Skeletal muscle tissue (tissue), 4 donors: ENCODE data around the gene CAPN9. TPM values are rescaled to one million over a fixed set of nuclear protein-coding genes. Genes with fewer than 3 reads are reported as not detected.
A peak's percentile ranks its signal among the peaks of the same experiment; 100 is the strongest.

Source experiments
- H3K27ac ChIP-seq: one replicate; pipeline ENCODE4 v1.7.0; 2013; ENCODE audit warnings: mild to moderate bottlenecking, low read depth, low read length, inconsistent platforms
- H3K27me3 ChIP-seq, 3 donors: one replicate each; pipeline ENCODE4 v1.7.0; 2013; ENCODE audit warnings: low read length in 3 of 3; ENCODE audit not compliant: control insufficient read depth in 3 of 3, insufficient read depth in 3 of 3
- H3K36me3 ChIP-seq, 3 donors: one replicate each; pipeline ENCODE4 v1.7.0; 2013; ENCODE audit warnings: low read length in 3 of 3; ENCODE audit not compliant: control insufficient read depth in 3 of 3, insufficient read depth in 3 of 3
- H3K4me1 ChIP-seq, 3 donors: one replicate each; pipeline ENCODE4 v1.7.0; 2013; ENCODE audit warnings: low read length in 3 of 3, mild to moderate bottlenecking in 3 of 3; ENCODE audit not compliant: control insufficient read depth in 3 of 3, insufficient read depth in 3 of 3
- H3K4me3 ChIP-seq, 3 donors: one replicate each; pipeline ENCODE4 v1.7.0; 2013; ENCODE audit warnings: low read length in 3 of 3
- H3K9ac ChIP-seq, 3 donors: one replicate each; pipeline ENCODE4 v1.7.0; 2013; ENCODE audit warnings: low read length in 3 of 3, mild to moderate bottlenecking in 3 of 3, moderate library complexity in 2 of 3, low read depth in 1 of 3
- H3K9me3 ChIP-seq, 3 donors: one replicate each; pipeline ENCODE4 v1.7.0; 2013; ENCODE audit warnings: low read length in 3 of 3; ENCODE audit not compliant: control insufficient read depth in 3 of 3
- total RNA-seq: library from RNA; depleted of rRNA; stranded (reverse); fragments of >200 nt; gene quantifications from one replicate; pipeline ENCODE4 v1.2.3, GENCODE V29; 2014
- donor health status: Osteomylitis.

The CAPN9 gene
- total RNA-seq, 1 donor from 2014 or later = under 0.01 TPM

GRCh38 chr1:230819976-230820375 lies 72.8 kb downstream of the CAPN9 start:
- Histone ChIP-seq H3K27me3 (no peaks in the 10 kb centered on the region), H3K27ac (no peak overlapping the region), H3K36me3 (no peaks in the 10 kb centered on the region), H3K4me3 (no peak overlapping the region), H3K9ac (no peak overlapping the region), H3K9me3 (no peaks in the 10 kb centered on the region), H3K4me1 (peaks cover 33 to 44% (median 40%) of the 10 kb centered on the region in 3 donors)

- Histone ChIP-seq H3K4me3 (no peak overlapping the region), H3K27ac (no peak overlapping the region), H3K36me3 (no peaks in the 10 kb centered on the region), H3K9me3 (no peaks in the 10 kb centered on the region), H3K27me3 (no peaks in the 10 kb centered on the region), H3K9ac (no peak overlapping the region), H3K4me1 (peaks cover 36 to 47% (median 43%) of the 10 kb centered on the region in 3 donors)
Measured at GRCh38 chr1:230820568-230820967, 73.4 kb downstream of the CAPN9 start.

GRCh38 chr1:230821346-230821745 lies 74.2 kb downstream of the CAPN9 start:
- no peak overlapping the region for H3K27ac ChIP-seq
- H3K4me3 ChIP-seq = no peak overlapping the region
- no peaks in the 10 kb centered on the region for H3K27me3 ChIP-seq
- H3K9ac ChIP-seq = no peak overlapping the region
- peaks cover 43 to 49% (median 48%) of the 10 kb centered on the region in 3 donors for H3K4me1 ChIP-seq
- H3K36me3 ChIP-seq = no peaks in the 10 kb centered on the region
- no peaks in the 10 kb centered on the region for H3K9me3 ChIP-seq

- H3K4me3 ChIP-seq = no peak overlapping the region
- H3K9ac ChIP-seq = no peak overlapping the region
- H3K36me3 ChIP-seq = no peaks in the 10 kb centered on the region
- no peaks in the 10 kb centered on the region for H3K9me3 ChIP-seq
- H3K27me3 ChIP-seq = no peaks in the 10 kb centered on the region
- peak overlapping the region; percentile 18 for H3K27ac ChIP-seq
- peaks cover 49 to 56% (median 56%) of the 10 kb centered on the region in 3 donors for H3K4me1 ChIP-seq
Measured at GRCh38 chr1:230822092-230822581, 74.9 kb downstream of the CAPN9 start.

- H3K27me3 ChIP-seq = no peaks in the 10 kb centered on the region
- no peak overlapping the region for H3K9ac ChIP-seq
- no peaks in the 10 kb centered on the region for H3K9me3 ChIP-seq
- H3K27ac ChIP-seq = peak overlapping the region; percentile 92
- H3K36me3 ChIP-seq = no peaks in the 10 kb centered on the region
- H3K4me1 ChIP-seq = peaks cover 58 to 68% (median 62%) of the 10 kb centered on the region in 3 donors
- H3K4me3 ChIP-seq = no peak overlapping the region
Measured at GRCh38 chr1:230823426-230823825, 76.2 kb downstream of the CAPN9 start.

GRCh38 chr1:230823931-230824381 lies 76.8 kb downstream of the CAPN9 start:
- Histone ChIP-seq H3K4me3 (no peak overlapping the region), H3K36me3 (no peaks in the 10 kb centered on the region), H3K27ac (peak overlapping the region; percentile 92), H3K4me1 (peaks cover 58 to 68% (median 62%) of the 10 kb centered on the region in 3 donors), H3K9me3 (no peaks in the 10 kb centered on the region), H3K27me3 (no peaks in the 10 kb centered on the region), H3K9ac (no peak overlapping the region)

GRCh38 chr1:230824551-230824918 lies 77.3 kb downstream of the CAPN9 start:
- no peaks in the 10 kb centered on the region for H3K36me3 ChIP-seq
- no peaks in the 10 kb centered on the region for H3K27me3 ChIP-seq
- no peaks in the 10 kb centered on the region for H3K9me3 ChIP-seq
- peak overlapping the region in 2 of 3 donors; percentile 57 to 72 for H3K9ac ChIP-seq
- peak overlapping the region in 1 of 3 donors; percentile 25 for H3K4me3 ChIP-seq
- peak overlapping the region; percentile 92 for H3K27ac ChIP-seq
- H3K4me1 ChIP-seq = peaks cover 58 to 68% (median 62%) of the 10 kb centered on the region in 3 donors

GRCh38 chr1:230824919-230825721 lies 77.9 kb downstream of the CAPN9 start:
- Histone ChIP-seq H3K27me3 (no peaks in the 10 kb centered on the region), H3K4me3 (peak overlapping the region; percentile 2 to 55 (median 49)), H3K9ac (peak overlapping the region; percentile 57 to 72 (median 61))

GRCh38 chr1:230825761-230826160 lies 78.6 kb downstream of the CAPN9 start:
- no peaks in the 10 kb centered on the region for H3K9me3 ChIP-seq
- H3K27ac ChIP-seq = peak overlapping the region; percentile 92
- H3K9ac ChIP-seq = peak overlapping the region; percentile 57 to 72 (median 61)
- H3K4me1 ChIP-seq = peaks cover 58 to 68% (median 62%) of the 10 kb centered on the region in 3 donors
- no peaks in the 10 kb centered on the region for H3K36me3 ChIP-seq
- H3K4me3 ChIP-seq = peak overlapping the region; percentile 2 to 55 (median 49)
- H3K27me3 ChIP-seq = no peaks in the 10 kb centered on the region

More at GRCh38 chr1:230824919-230825721, 77.9 kb downstream of the CAPN9 start:
- H3K36me3 ChIP-seq = no peaks in the 10 kb centered on the region
- H3K4me1 ChIP-seq = peaks cover 58 to 68% (median 62%) of the 10 kb centered on the region in 3 donors
- H3K27ac ChIP-seq = peak overlapping the region; percentile 92
- H3K9me3 ChIP-seq = no peaks in the 10 kb centered on the region
